GM13977 (cell line): ENCODE results near the gene USP14.
A peak's percentile ranks its signal among the peaks of the same experiment; 100 is the strongest.

Source experiments
- DNase-seq: peaks from one replicate; pipeline ENCODE4 v3.0.0; 2012; ENCODE audit warnings: low spot score
- CTCF ChIP-seq: IDR thresholded peaks from 2 replicates; pipeline ENCODE4 v1.5.1; 2012; ENCODE audit warnings: mild to moderate bottlenecking, control low read depth; ENCODE audit not compliant: insufficient read depth; ENCODE audit errors: extremely low read depth, missing control alignments
- in situ Hi-C: fragments of 300-500 bp; cut with MboI; formaldehyde crosslinking; loops from one replicate; pipeline ENCODE4 v1.12.0; 2022; ENCODE audit warnings: low sequenced_read_pairs, low pct_unique_long_range_greater_than_20kb, mixed read lengths, inconsistent platforms; ENCODE audit not compliant: unreplicated experiment

The USP14 gene

DNA sequence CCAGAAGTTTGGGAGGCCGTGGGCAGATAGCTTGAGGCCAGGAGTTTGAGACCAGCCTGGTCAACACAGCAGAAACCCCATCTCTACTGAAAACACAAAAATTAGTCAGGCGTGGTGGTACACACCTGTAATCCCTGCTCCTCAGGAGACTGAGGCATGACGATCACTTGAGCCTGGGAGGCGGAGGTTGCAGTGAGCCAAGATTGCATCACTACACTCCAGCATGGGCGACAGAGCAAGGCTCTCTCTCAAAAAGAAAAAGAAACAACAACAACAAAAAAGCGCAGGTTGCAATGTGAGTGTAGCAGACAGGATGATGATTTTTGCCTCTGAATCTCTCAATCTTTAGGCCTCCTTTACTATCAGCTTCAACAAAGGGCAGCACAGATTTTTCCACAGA, 2.7 kb upstream of the USP14 start:
- DNase-seq = no peak
- no peak for TF ChIP-seq CTCF
- in situ Hi-C loops = no loop called here

DNA sequence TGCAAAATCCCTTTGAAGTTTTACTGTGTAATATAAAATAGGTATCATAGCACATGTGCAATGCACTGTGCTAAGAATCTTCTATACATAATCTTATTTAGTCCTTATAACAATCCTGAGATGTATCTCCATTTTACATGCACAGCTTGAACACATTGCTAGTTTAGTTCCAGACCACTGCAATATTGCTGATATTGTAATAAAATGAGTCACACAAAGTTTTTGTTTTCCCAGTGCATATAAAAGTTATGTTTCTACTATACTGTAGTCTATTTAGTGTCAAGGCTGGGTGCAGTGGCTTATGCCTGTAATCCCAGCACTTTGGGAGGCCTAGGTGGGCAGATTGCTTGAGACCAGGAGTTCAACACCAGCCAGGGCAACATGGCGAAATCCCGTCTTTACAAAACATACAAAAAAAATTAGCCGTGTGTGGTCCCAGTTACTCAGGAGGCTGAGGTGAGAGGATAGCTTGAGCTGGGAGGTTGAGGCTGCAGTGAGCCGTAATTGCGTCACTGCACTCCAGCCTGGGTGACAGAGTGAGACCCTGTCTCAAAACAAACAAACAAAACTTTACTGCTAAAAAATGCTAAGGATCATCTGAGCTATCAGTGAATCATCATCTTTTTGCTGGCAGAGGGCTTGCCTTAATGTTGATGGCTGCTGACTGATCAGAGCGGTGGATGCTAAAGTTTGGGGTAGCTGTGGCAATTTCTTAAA, 1.7 kb upstream of the USP14 start:
- DNase-seq = no peak
- TF ChIP-seq CTCF = no peak
- in situ Hi-C loops = no loop called here

DNA sequence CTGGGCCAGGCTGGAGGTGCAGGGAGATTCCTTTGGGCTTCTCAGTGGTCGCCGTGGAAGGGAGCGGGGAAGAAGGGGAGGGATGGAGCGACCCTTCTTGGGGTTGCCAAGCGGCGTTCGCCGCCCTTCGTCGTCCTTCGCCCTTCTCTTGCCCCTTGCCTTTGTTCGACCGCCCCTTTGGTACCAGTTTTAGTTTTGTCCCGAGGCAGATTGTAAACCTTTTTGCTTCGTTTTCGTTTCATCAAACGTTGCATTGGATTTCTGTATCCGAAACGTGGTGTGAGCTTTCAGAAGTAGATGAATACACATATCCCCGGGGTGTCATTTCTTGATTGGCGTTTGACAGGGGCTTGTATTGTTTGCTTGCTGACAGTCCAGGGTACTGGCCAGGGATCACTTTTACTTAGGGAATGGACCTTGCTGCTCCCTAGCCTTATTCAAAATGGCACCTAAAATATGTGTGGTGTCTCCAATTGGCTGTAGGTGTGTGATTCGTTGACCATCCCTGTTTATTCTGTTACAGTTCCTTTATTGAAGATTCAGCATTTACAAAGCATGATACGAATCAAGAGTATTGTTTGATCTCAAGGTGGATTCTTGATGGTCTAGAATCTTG, 788 bp downstream of the USP14 start:
- TF ChIP-seq CTCF = no peak
- peak; percentile 42 for DNase-seq
- in situ Hi-C loops = no loop called here

DNA sequence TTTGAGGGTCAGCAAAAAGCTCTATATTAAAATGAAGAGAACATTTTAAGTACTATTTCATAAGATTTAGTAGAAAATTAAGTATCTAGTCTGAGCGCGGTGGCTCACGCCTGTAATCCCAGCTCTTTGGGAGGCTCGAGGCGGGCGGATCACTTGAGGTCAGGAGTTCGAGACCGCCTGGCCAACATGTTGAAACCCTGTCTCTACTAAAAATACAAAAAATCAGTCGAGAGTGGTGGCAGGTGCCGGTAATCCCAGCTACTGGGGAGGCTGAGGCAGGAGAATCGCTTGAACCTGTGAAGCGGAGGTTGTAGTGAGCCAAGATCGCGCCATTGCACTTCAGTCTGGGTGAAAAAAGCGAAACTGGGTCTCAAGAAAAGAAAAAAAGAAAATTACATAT, 1.6 kb downstream of the USP14 start:
- in situ Hi-C loops = no loop called here
- no peak for DNase-seq
- no peak for TF ChIP-seq CTCF

GRCh38 chr18:160831-161570, 2.6 kb downstream of the USP14 start:
- TF ChIP-seq CTCF = no peak
- in situ Hi-C loops = no loop called here
- no peak for DNase-seq

GRCh38 chr18:172361-172760, 14.0 kb downstream of the USP14 start:
- no peak for TF ChIP-seq CTCF
- DNase-seq = no peak
- in situ Hi-C loops = no loop called here
